ENCODE measurements around the gene TRIM8. TPM values are rescaled to one million over a fixed set of nuclear protein-coding genes. Genes with fewer than 3 reads are reported as not detected.
A peak's percentile ranks its signal among the peaks of the same experiment; 100 is the strongest.

Gene TRIM8
- total and polyA plus RNA-seq, 9 of the 15 experiments (the other 6 are each of a cell fraction or from before 2014, with no cell fraction given), result 1.7 to 26.0 (median 9.1) TPM

DNA sequence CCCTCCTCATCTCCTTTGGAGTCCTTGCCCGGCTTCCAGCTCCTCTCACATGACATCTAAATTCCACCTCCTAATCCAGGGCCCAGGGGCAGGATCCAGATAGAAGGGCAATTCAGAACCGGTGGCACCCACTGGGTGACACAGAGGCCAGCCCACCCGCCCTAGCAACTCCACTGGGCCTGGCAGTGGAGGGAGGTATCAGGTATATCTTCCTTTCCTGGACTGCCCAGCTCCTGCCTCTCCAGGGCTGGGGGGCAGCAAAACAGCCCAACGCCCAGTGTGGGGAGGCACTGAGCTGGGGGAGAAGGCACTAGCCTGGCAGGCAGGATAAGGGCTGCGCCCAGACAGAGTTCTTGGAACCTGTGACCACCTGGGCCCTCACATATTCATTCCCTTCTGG, 10.4 kb upstream of the TRIM8 start:
- Histone ChIP-seq H2AFZ (ENCODE audit: low read depth, low read length) (no peak overlapping the region), H3K36me3 (ENCODE audit: control insufficient read depth, insufficient read depth, low read length) (0 out of 3 replicates have a peak, but pooled peaks cover 3% of the 10 kb centered on the region), H3K9me1 (ENCODE audit: control insufficient read depth, insufficient read depth, low read length) (no peaks in the 10 kb centered on the region), H3K4me2 (ENCODE audit: insufficient read depth, low read length) (no peak overlapping the region), H4K20me1 (replicated peaks; ENCODE audit: control insufficient read depth, insufficient read depth, low read length) (no peaks in the 10 kb centered on the region), H3K4me3 (no peak overlapping the region), H3K4me1 (replicated peaks in 1 of 2; ENCODE audit: control insufficient read depth in 2 of 2, insufficient read depth in 2 of 2, low read length in 2 of 2) (peaks cover 0 to 7% of the 10 kb centered on the region in 2 experiments; a peak in 3 of 5 replicates), H3K27ac (ENCODE audit: extremely low read depth, low read depth, low read length) (no peak overlapping the region), H3K79me2 (ENCODE audit: control insufficient read depth, insufficient read depth, low read length) (no peaks in the 10 kb centered on the region), H3K9me3 (replicated peaks; ENCODE audit: control insufficient read depth, insufficient read depth, low read depth, low read length) (no peaks in the 10 kb centered on the region), H3K9ac (ENCODE audit: insufficient read depth in 1 of 2, low read depth in 2 of 2, low read length in 2 of 2) (peak overlapping the region in 1 of 2 experiments; percentile 13; a peak in 1 of 4 replicates), H3K27me3 (ENCODE audit: control insufficient read depth in 2 of 2, insufficient read depth in 2 of 2, low read length in 2 of 2) (no peaks in the 10 kb centered on the region)
- POLR2A ChIA-PET, result interaction anchor here (0.6 kb wide), 1 partner anchor 14 kb away, joined by 4 read pairs; no protein-coding TSS in a partner anchor
- WGBS (ENCODE audit: insufficient coverage, low coverage, missing lambda C conversion rate), result 58% methylated on average over 5 of the region's 5 CpGs
- DNase-seq (ENCODE audit: extremely low read depth in 1 of 4, low spot score in 3 of 4), result no peak
- BruUV-seq (replicated peaks), result no TSS peak
- no peak for FAIRE-seq
- no peak for ATAC-seq
- in situ Hi-C loops (cut with MboI), result no loop called here
- intact Hi-C loops (cut with micrococcal nuclease), result no loop called here
- CTCF ChIA-PET (ENCODE audit: low intra/inter-chr PET ratio), result no interaction called here
- TF ChIP-seq, protein P1, sequence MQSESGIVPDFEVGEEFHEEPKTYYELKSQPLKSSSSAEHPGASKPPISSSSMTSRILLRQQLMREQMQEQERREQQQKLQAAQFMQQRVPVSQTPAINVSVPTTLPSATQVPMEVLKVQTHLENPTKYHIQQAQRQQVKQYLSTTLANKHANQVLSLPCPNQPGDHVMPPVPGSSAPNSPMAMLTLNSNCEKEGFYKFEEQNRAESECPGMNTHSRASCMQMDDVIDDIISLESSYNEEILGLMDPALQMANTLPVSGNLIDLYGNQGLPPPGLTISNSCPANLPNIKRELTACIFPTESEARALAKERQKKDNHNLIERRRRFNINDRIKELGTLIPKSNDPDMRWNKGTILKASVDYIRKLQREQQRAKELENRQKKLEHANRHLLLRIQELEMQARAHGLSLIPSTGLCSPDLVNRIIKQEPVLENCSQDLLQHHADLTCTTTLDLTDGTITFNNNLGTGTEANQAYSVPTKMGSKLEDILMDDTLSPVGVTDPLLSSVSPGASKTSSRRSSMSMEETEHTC (IDR thresholded peaks at IDR 0.05), result no peak
- TF ChIP-seq, protein P2, sequence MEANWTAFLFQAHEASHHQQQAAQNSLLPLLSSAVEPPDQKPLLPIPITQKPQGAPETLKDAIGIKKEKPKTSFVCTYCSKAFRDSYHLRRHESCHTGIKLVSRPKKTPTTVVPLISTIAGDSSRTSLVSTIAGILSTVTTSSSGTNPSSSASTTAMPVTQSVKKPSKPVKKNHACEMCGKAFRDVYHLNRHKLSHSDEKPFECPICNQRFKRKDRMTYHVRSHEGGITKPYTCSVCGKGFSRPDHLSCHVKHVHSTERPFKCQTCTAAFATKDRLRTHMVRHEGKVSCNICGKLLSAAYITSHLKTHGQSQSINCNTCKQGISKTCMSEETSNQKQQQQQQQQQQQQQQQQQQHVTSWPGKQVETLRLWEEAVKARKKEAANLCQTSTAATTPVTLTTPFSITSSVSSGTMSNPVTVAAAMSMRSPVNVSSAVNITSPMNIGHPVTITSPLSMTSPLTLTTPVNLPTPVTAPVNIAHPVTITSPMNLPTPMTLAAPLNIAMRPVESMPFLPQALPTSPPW (CRISPR knock-in tag; IDR thresholded peaks at IDR 0.05), result no peak
- TF ChIP-seq PTRF (tag; IDR thresholded peaks at IDR 0.05) (no peak), SRF (CRISPR knock-in tag; IDR thresholded peaks at IDR 0.05) (no peak), SMAD3 (CRISPR knock-in tag; conservative IDR thresholded peaks at IDR 0.05) (no peak), TARDBP (IDR thresholded peaks at IDR 0.05) (no peak), SETDB1 (IDR thresholded peaks at IDR 0.05; ENCODE audit: low read length) (no peak), TAF15 (IDR thresholded peaks at IDR 0.05; ENCODE audit: low read depth, low read length) (no peak), CCNT2 (IDR thresholded peaks at IDR 0.05; ENCODE audit: borderline replicate concordance, extremely low read depth, insufficient read length, low read depth, low read length) (no peak), BCOR (IDR thresholded peaks at IDR 0.05) (no peak), DMBX1 (CRISPR knock-in tag; IDR thresholded peaks at IDR 0.05; ENCODE audit: borderline replicate concordance) (no peak), SIN3B (IDR thresholded peaks at IDR 0.05; ENCODE audit: low read depth) (no peak), FOXK1 (CRISPR knock-in tag; IDR thresholded peaks at IDR 0.05; ENCODE audit: borderline replicate concordance) (no peak), ZNF124 (CRISPR knock-in tag; IDR thresholded peaks at IDR 0.05) (no peak), RBM34 (IDR thresholded peaks at IDR 0.05; ENCODE audit: borderline replicate concordance, insufficient read depth, low read length) (no peak), TSC22D4 (tag; IDR thresholded peaks at IDR 0.05) (no peak)
- TF ChIP-seq, protein P3, sequence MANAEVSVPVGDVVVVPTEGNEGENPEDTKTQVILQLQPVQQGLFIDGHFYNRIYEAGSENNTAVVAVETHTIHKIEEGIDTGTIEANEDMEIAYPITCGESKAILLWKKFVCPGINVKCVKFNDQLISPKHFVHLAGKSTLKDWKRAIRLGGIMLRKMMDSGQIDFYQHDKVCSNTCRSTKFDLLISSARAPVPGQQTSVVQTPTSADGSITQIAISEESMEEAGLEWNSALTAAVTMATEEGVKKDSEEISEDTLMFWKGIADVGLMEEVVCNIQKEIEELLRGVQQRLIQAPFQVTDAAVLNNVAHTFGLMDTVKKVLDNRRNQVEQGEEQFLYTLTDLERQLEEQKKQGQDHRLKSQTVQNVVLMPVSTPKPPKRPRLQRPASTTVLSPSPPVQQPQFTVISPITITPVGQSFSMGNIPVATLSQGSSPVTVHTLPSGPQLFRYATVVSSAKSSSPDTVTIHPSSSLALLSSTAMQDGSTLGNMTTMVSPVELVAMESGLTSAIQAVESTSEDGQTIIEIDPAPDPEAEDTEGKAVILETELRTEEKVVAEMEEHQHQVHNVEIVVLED (CRISPR knock-in tag; IDR thresholded peaks at IDR 0.05), result no peak
- TF ChIP-seq, protein P4, sequence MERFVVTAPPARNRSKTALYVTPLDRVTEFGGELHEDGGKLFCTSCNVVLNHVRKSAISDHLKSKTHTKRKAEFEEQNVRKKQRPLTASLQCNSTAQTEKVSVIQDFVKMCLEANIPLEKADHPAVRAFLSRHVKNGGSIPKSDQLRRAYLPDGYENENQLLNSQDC (CRISPR knock-in tag; IDR thresholded peaks at IDR 0.05), result no peak
